ENCODE measurements around the gene ZIC1. TPM values are rescaled to one million over a fixed set of nuclear protein-coding genes. Genes with fewer than 3 reads are reported as not detected.

Gene ZIC1
- polyA plus RNA-seq, 1 experiment: 28.5 TPM

DNA sequence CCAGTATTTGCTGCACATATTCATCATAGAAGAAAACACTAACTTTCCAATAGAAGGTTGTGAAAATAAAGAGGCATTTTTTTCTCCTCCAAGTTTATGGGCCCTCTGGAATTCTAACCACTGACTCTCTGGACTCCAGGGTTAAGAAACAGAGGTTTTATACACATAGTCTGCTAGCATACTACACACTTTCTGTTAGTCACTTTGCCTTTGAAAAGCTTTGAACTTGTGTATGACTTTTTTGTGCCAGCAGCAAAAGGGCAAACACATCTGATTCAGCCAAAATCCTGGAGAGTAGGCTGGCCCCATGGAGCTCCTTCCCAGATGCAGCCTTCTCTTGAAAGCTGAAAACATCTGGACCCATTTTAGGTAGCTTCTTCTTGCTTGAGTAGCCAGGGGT lies 9.1 kb upstream of the ZIC1 start:
- Histone ChIP-seq H3K36me3 (ENCODE audit: control insufficient read depth, insufficient read depth, low read length) (peaks cover 2% of the 10 kb centered on the region), H3K4me3 (ENCODE audit: low read depth, low read length) (no peak overlapping the region), H3K27me3 (ENCODE audit: control insufficient read depth, insufficient read depth, low read length) (peaks cover 6% of the 10 kb centered on the region; the same call in 1 of the 2 replicates)
- POLR2A ChIA-PET: interaction anchor here (0.6 kb wide), 1 partner anchor 29 kb away, joined by 6 read pairs; no protein-coding TSS in a partner anchor
- CTCF ChIA-PET: interaction anchor here (1.1 kb wide), 1 partner anchor 759 kb away, joined by 3 read pairs; no protein-coding TSS in a partner anchor
- TF ChIP-seq, protein P1, sequence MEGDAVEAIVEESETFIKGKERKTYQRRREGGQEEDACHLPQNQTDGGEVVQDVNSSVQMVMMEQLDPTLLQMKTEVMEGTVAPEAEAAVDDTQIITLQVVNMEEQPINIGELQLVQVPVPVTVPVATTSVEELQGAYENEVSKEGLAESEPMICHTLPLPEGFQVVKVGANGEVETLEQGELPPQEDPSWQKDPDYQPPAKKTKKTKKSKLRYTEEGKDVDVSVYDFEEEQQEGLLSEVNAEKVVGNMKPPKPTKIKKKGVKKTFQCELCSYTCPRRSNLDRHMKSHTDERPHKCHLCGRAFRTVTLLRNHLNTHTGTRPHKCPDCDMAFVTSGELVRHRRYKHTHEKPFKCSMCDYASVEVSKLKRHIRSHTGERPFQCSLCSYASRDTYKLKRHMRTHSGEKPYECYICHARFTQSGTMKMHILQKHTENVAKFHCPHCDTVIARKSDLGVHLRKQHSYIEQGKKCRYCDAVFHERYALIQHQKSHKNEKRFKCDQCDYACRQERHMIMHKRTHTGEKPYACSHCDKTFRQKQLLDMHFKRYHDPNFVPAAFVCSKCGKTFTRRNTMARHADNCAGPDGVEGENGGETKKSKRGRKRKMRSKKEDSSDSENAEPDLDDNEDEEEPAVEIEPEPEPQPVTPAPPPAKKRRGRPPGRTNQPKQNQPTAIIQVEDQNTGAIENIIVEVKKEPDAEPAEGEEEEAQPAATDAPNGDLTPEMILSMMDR (IDR thresholded peaks at IDR 0.05; ENCODE audit: insufficient read depth, low read depth, low read length): no peak
- peak; percentile 40 for DNase-seq (ENCODE audit: low read depth)

DNA sequence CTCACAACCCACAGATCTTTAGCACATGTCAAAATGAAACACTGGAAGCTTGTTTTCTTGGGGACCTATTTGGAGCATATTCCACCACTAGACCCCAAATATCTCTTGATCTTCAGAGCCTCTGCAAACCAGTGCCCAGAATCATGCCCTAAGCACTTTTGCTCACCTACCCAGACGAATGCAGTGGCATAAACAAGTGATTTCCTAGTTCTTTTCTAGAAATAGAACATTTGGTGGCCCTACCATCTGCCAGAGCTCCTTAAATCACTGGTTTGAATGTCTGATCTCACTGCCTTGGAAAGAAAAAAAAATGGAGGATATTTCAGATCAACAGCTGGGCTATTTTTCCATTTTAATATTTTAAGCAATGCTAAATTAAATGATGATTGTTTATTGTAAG lies 8.2 kb upstream of the ZIC1 start:
- H3K27me3 ChIP-seq (ENCODE audit: control insufficient read depth, insufficient read depth, low read length): peaks cover 11% of the 10 kb centered on the region; the same call in 1 of the 2 replicates
- POLR2A ChIA-PET: no interaction called here
- CTCF ChIA-PET: interaction anchor here (1.1 kb wide), 1 partner anchor 760 kb away, joined by 3 read pairs; no protein-coding TSS in a partner anchor
- peaks cover 1% of the 10 kb centered on the region for H3K36me3 ChIP-seq (ENCODE audit: control insufficient read depth, insufficient read depth, low read length)
- TF ChIP-seq, protein P1 (IDR thresholded peaks at IDR 0.05; ENCODE audit: insufficient read depth, low read depth, low read length): no peak
- DNase-seq (ENCODE audit: low read depth): no peak
- H3K4me3 ChIP-seq (ENCODE audit: low read depth, low read length): no peak overlapping the region

DNA sequence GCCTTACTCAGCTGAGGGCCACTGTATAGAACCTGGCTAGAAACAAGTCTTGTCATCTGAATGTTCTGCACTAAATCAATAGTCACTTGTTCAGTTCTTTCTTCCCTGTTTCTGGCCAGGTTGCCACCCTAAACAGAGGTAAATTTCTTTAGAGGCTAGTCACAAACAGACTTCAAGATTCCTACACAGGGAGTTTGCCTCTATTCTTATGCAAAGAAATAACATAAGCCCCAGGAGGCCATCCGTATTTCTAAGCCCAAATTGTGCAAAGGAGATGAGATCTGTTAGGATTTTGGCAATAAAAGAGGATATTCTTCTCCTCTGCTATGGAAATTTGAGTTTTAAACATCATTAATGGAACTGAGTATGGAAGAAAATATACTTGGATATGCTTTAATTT lies 7.7 kb upstream of the ZIC1 start:
- DNase-seq (ENCODE audit: low read depth): no peak
- ChIA-PET CTCF (no interaction called here), POLR2A (no interaction called here)
- Histone ChIP-seq H3K4me3 (ENCODE audit: low read depth, low read length) (no peak overlapping the region), H3K27me3 (ENCODE audit: control insufficient read depth, insufficient read depth, low read length) (peaks cover 12% of the 10 kb centered on the region; the same call in 1 of the 2 replicates), H3K36me3 (ENCODE audit: control insufficient read depth, insufficient read depth, low read length) (no peaks in the 10 kb centered on the region)
- TF ChIP-seq, protein P1 (IDR thresholded peaks at IDR 0.05; ENCODE audit: insufficient read depth, low read depth, low read length): no peak

DNA sequence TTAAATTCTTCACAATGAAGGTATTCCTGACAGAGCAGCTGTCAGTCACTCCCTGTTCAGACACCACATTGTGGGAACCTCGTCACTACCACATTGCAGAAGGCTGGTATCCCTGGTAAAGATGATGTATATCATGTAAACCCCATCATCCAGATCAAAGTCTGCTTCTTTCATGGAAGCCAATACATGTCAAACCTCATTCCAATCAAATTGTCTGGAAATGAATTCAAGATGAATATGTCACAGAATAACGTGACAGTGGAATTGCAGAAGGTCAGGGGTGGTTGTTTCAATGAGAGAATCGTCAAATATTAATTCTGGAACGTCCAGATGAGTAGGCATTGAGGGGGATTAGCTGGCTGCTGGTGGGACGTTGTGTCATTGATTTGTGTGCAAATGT lies 7.0 kb upstream of the ZIC1 start:
- Histone ChIP-seq H3K27me3 (ENCODE audit: control insufficient read depth, insufficient read depth, low read length) (peaks cover 12% of the 10 kb centered on the region; the same call in 1 of the 2 replicates), H3K36me3 (ENCODE audit: control insufficient read depth, insufficient read depth, low read length) (no peaks in the 10 kb centered on the region), H3K4me3 (ENCODE audit: low read depth, low read length) (no peak overlapping the region)
- POLR2A ChIA-PET: no interaction called here
- no peak for DNase-seq (ENCODE audit: low read depth)
- CTCF ChIA-PET: no interaction called here
- TF ChIP-seq, protein P1 (IDR thresholded peaks at IDR 0.05; ENCODE audit: insufficient read depth, low read depth, low read length): no peak

DNA sequence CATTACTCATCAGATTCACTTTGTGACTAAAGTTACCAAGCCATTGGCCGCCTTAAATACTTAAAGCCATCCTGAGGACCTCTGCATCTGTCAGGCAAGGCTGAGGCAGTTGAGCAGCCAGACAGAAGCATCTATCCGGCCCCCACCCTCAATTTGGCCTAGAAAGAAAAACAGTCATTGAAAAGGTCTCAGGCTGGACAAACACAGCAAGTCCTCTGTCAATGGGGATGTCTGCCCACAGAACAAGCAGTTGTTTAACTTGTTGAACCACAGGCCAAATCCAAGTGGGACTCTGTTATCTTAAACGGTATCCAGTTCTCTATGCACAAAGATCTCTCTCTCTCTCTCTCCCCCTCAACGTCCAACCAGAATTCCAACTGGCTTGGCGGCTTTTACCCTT lies 5.7 kb upstream of the ZIC1 start:
- CTCF ChIA-PET: interaction anchor here (1.1 kb wide), 1 partner anchor 22 kb away, joined by 3 read pairs; no protein-coding TSS in a partner anchor
- DNase-seq (ENCODE audit: low read depth): no peak
- Histone ChIP-seq H3K4me3 (ENCODE audit: low read depth, low read length) (no peak overlapping the region), H3K36me3 (ENCODE audit: control insufficient read depth, insufficient read depth, low read length) (no peaks in the 10 kb centered on the region), H3K27me3 (ENCODE audit: control insufficient read depth, insufficient read depth, low read length) (peaks cover 13% of the 10 kb centered on the region)
- POLR2A ChIA-PET: no interaction called here
- TF ChIP-seq, protein P1 (IDR thresholded peaks at IDR 0.05; ENCODE audit: insufficient read depth, low read depth, low read length): no peak

All from BJ (cell line).